Lower leg skin (tissue), 3 donors: Measurements from ENCODE around the gene PHF13.

Source experiments
- POLR2A ChIP-seq, 2 donors: fragments of 450-650 bp; IDR thresholded peaks; one replicate each; pipeline ENCODE4 v1.6.1; 2016 to 2017; ENCODE audit warnings: antibody characterized with exemption in 2 of 2, mild to moderate bottlenecking in 1 of 2, moderate library complexity in 1 of 2
- TF ChIP-seq, protein P1 (sequence below), 3 donors: fragments of 450-650 bp; IDR thresholded peaks; one replicate each; pipeline ENCODE4 v1.5.1; 2016; ENCODE audit warnings: antibody characterized with exemption in 3 of 3, mild to moderate bottlenecking in 3 of 3, moderate library complexity in 2 of 3

DNA sequence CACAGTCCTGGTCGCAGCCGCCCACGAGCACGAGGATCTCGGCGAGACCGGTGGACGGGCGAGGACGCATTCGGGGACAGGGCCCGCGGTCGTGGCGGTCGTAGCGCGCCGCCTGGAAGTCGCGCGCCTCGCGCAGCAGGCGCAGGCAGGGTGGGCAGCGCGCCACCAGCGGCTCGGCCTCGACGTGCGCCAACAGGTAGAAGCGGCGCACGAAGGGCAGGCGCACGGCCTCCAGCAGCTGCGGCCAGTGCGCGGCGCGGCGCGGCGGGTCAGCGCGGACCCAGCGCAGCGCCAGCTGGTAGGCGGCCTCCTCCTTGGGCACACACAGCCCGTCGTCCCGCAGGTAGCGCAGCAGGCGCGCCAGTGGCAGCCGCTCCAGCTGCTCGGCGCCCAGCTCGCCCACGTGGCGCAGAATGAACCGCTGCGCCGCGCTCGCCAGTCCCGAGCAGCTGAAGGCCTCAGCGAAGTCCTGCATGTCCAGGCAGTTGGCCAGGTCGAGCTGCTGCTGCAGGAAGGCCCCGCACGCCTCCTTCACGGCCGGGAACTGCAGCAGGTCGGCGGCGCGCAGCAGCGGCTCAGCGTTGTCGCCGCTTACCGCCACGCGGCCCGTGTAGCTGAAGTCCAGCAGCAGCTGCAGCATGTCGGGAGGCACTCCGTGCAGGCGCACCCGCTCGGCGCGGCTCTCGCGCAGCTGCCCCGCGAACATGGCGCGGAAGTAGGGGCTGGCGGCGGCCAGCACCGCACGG is 11.4 kb upstream of the PHF13 start:
- no peak for TF ChIP-seq POLR2A (IDR thresholded peaks at IDR 0.05)
- TF ChIP-seq, protein P1, sequence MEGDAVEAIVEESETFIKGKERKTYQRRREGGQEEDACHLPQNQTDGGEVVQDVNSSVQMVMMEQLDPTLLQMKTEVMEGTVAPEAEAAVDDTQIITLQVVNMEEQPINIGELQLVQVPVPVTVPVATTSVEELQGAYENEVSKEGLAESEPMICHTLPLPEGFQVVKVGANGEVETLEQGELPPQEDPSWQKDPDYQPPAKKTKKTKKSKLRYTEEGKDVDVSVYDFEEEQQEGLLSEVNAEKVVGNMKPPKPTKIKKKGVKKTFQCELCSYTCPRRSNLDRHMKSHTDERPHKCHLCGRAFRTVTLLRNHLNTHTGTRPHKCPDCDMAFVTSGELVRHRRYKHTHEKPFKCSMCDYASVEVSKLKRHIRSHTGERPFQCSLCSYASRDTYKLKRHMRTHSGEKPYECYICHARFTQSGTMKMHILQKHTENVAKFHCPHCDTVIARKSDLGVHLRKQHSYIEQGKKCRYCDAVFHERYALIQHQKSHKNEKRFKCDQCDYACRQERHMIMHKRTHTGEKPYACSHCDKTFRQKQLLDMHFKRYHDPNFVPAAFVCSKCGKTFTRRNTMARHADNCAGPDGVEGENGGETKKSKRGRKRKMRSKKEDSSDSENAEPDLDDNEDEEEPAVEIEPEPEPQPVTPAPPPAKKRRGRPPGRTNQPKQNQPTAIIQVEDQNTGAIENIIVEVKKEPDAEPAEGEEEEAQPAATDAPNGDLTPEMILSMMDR (IDR thresholded peaks at IDR 0.05) = no peak
